ENCODE data around the gene SMAD3.

The SMAD3 gene

GRCh38 chr15:67185621-67186225 is 120.3 kb downstream of the SMAD3 start:
- DNase-seq = peak; percentile 17

GRCh38 chr15:67186226-67186649 is 120.8 kb downstream of the SMAD3 start:
- no peak for DNase-seq

GRCh38 chr15:67186688-67187087 is 121.3 kb downstream of the SMAD3 start:
- no peak for DNase-seq

- no peak for DNase-seq
Observed at GRCh38 chr15:67187351-67187854, 122.0 kb downstream of the SMAD3 start.

DNA sequence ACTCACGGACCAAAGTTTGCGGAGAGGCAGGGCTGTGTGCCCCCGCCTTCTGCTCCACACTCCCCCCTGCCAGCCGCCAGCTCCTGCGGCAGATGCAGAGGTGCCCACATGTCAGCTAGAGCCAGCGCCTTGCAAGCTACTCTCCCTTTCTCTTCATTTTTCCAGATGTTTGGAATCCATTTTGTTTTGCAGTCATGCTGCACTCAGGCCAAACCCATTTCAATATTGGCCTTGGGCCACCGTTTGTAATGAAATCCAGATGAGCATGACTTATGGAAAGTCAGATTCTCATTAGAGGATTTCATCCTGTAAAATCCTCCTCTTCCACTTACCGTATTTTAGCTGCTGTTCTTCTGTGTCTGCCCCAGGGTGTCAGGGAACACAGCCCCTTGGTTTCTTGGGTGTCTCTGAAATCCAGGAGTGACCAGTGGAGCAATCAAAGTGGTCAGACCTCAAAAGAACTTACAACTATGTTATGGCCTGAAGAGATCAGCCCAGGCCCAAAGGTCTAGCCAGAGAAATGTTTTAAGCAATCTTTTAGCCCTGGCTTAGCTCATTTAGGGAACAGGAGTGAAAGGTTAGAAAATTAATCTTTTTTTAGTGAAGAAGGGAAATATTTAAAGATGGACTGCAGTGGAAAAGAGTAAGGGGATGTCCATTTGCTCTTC is 123.3 kb downstream of the SMAD3 start:
- no peak for DNase-seq

GRCh38 chr15:67189326-67190051 is 124.1 kb downstream of the SMAD3 start:
- DNase-seq = no peak

- no peak for DNase-seq
Observed at GRCh38 chr15:67190326-67190725, 124.9 kb downstream of the SMAD3 start.

- DNase-seq = no peak
Observed at GRCh38 chr15:67190813-67191212, 125.4 kb downstream of the SMAD3 start.

DNA sequence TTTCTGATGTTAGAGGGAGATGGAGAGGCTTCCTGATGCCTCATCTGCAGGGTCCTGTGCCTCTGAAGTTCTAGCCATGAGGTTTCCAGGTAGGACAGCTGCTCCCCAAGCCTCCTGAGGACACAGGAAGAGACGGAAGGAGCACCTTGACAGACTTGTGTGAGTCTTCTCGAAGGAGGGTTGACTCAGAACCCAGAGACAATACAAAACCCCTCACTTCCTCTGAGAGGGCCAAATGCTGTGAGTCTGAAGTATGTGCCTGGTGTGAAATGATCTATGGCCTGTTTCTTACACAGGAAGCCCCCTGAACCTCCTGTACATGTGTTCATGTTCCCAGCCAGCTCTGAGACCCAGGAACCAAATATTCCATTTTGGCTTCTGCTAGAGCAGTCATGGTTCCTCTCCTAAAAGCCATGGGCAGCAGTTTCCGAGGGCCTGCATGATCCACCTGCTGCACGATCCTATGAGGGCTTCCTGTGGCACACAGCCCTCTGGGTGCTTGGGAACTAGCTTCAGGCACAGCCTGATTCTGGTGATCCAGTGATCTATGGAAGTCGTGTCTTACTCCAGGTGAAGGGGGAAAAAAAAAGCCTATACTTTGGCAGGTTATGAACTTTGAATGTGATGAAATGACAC is 126.9 kb downstream of the SMAD3 start:
- no peak for DNase-seq

GRCh38 chr15:67193223-67193990 is 128.0 kb downstream of the SMAD3 start:
- DNase-seq = no peak

GRCh38 chr15:67194171-67195114 is 129.0 kb downstream of the SMAD3 start:
- DNase-seq = no peak

DNA sequence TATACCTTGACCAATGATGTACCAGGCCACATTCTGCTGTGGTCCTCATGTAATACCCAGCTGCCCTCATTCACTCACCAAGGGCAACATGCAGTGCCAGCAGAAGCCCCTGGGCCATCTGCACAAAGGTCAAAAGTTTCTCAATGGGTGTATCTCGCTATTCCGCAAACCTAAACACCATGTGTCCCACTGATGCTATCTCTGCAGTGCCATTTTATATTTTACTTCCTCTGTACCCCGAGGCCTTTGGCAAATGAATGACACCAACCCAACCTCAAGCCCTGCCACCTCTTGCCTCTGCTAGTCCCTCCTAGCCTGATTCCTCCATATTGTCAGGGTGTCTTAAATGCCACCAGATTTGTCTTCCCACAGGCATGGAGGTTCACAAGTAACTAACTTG is 129.9 kb downstream of the SMAD3 start:
- DNase-seq = no peak

DNA sequence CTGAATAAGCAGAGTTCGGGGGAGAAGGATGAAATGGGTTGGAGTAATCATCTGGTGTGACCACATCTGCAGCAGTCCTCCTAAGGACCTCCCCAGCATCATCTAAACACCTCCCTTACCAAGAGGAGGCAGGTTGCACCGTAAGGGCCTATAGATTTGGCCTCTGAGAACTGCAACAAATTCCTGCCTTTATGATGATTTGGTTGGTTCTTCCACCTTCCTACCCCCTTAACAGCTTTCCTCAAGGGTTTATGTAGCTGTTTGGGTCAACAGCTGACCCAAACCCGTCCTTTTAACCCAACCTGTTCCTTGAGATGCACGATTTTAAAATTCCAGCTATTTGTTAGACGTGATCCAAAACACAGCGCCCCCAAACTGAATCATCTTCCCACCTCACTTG is 130.8 kb downstream of the SMAD3 start:
- DNase-seq = no peak

DNA sequence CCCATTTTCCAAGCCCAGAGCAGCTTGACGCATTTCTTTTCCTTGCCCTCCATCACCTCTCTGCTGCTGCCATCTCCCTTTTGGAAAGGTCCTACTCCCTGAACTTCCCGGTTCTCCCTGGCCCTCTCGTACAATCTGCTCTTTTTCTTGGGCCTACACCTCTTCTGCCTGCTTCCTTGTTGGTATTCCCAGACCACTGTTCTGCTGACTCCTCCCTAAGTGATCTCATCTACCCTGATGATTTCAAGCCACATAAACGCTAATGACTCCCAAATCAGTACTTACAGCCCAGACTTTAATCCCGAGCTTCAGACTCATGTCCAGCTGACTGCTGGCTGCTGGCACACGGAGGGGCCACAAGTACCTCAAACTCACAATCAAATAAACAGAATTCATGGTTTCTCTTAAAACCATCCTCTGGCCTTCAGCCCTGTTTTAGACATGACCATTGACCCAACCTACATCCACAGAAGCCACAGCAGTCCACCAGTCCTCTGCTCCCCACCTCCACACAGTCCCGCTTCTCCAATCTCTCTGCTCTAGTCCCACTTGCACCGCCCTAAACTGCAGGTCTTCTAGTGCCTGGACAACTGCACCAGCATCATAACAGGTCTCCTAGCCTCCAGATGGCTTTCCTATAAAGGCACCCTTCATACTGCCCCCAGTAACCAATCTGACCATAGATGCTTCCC is 131.4 kb downstream of the SMAD3 start:
- DNase-seq = no peak

DNA sequence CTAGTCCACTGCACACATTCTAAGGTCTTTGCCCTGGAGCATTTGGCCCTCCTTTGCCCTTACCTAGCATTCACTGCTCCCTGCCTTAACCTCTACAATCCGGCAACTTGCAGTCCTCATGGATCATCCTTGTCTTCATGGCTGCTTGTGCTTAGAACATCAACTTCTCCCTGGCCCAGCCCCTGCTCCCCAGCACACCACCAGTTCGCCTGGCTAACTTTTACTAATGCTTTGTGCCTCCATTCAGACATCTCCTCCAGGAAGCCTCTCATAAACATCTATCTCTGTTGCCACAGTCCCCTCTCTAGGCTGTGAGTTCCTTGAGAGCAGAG is 131.9 kb downstream of the SMAD3 start:
- no peak for DNase-seq

GRCh38 chr15:67198157-67198754 is 132.9 kb downstream of the SMAD3 start:
- no peak for DNase-seq

DNA sequence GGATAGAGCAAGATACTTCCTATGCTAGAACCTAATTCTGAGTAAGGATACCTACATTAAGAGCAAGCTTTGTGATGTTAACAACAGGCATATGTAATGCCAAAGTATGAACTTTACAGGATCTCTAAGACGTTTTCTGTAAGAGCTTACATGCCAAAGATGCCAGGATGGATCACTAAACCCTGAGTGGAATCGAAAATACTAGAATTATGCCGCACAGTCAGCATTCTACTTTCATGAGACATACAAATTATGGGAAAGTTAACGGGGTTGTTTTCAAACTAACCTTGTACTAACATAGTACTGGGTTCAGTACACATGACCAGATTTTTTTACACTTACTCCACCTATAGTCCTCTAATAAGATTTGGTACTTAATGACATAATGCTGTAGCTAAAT is 134.0 kb downstream of the SMAD3 start:
- no peak for DNase-seq

DNA sequence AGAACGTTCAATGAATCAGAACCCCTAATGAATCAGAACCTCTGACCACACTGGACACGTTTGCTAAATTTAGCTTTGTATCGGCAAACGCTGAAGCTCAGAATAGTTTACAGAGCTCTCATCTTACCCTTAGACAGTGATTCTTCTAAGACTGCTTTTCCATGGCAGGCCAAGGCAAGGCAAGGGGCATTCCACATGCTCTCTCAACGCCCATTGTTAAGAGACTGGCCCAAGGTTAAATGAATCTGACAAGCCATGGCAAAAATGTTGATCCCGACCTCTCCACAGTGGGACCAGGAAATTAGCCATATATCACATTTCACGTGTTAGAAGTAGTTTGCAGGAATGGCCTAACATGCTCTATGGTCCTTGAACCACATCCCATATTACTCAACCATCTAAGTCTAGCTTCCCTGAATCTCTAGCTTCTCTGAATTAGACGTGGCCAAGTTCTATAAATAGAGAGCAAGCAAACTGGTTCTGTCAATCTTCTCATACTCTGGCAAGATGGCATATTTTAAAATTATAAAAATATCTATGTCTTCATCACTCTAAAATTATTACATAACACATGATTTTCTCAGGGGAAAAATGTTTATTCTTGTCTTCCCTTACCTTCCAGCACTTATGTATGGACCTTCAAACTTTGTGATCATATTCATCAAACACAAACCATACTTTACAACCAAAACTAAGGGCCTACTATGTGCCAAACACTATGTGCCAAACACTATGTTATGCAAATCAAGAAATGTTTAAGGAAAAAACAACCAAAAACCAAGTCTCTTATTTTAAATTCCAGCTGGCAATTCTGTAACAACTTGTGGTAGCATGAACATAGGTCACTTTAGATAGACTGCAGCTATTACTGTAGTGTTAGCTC is 134.7 kb downstream of the SMAD3 start:
- no peak for DNase-seq

DNA sequence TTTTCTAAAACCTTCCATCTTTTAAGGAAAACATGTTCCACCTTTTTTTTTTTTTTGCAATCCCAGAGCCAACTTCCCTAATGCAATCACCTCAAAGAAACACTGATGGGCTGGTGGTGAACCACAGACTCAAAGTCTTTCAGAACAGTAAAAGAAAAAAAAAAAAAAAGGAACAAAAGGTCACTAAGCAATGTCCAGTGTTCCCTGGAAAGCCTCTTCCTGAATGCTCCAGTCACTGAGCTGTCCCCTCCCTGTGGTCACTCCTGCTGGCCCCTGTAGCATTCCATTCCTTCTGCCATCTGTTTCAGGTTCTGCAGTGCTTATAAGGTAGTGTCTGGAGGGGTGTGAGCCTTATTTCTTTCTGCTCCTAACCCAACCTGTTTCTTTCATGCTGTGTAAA is 135.7 kb downstream of the SMAD3 start:
- DNase-seq = no peak

DNA sequence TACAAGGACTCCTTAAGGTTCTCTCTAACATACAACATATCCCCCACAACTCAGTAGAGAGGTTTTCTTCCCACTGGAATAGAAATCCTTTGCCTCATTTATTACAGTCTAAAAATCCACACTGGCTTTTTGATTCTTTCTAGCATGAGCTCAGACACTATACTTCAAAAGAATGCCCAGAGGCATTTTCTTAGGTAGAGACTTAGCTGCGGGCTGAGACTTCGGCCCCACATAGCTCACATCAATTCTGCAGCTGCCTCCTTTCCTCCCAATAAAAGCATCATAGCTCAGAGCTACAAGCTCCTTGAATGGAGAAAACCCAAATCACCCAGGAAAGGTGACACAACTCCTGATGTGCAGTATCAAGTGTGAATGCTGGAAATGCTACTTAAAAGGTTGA is 136.7 kb downstream of the SMAD3 start:
- DNase-seq = no peak
